Measurements from ENCODE around the gene PCIF1. TPM values are rescaled to one million over a fixed set of nuclear protein-coding genes. Genes with fewer than 3 reads are reported as not detected.
A peak's percentile ranks its signal among the peaks of the same experiment; 100 is the strongest.

Gene PCIF1
- total and polyA plus RNA-seq, 10 donors = 25.1 to 61.9 (median 45.9) TPM

DNA sequence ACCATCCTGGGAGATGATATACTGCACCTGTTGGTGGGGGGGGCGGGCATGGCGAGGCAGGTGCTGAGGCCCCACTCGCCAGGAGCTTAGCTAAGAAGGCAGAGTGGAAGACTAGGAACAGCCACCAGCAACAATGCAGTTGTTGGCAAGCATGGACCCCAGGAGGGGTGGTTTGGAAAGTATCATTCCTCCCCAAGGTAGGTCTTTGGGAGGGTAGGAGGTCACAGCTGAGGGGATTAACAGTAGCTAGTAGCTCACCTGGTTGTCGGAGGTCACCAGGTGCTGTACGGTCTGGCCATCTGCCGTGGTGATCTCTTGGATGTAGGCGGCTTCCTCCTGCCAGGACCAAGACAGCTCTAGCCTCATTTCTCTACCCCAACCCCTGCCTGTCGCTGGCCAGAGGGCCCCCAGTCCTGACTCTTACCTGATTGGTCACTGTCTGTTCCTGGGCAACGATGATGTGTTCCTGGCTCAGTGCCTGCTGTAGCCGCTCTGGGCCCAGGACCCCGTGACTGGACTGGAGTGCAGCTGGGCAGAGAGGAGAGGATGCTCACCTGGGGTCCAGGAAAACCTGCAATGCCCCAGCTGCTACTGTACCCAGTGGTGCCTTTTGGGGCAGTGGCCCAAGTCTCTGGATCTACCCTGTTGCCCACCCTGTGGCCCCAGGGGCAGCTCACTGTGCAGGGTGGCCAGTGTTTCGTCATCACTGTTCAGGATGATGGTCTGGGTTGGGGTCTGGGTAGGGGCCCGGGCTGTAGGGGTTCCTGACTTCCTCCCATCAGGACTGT is 15.3 kb downstream of the PCIF1 start:
- H3K9me3 ChIP-seq = no peaks in the 10 kb centered on the region
- H3K4me1 ChIP-seq = peaks cover 0 to 52% (median 37%) of the 10 kb centered on the region in 6 donors
- peak overlapping the region in 1 of 8 donors; percentile 87 for H3K27ac ChIP-seq
- TF ChIP-seq POLR2AphosphoS5 (IDR thresholded peaks at IDR 0.05) (peak; percentile 34 to 63 (median 39)), POLR2A (IDR thresholded peaks at IDR 0.05) (no peak)
- H3K27me3 ChIP-seq (replicated peaks in 1 of 7) = no peaks in the 10 kb centered on the region
- no peak overlapping the region for H3K4me3 ChIP-seq
- 84 to 95% (median 91%) methylated on average over 8 to 13 of the region's 13 CpGs for WGBS, 5 donors
- H3K36me3 ChIP-seq = peaks cover 0 to 97% (median 92%) of the 10 kb centered on the region in 6 donors
- intact Hi-C loops (cut with DNase I; ENCODE audit: low total_unique reads) = no loop called here
- no peak for DNase-seq

GRCh38 chr20:45950330-45950646 is 15.8 kb downstream of the PCIF1 start:
- DNase-seq = no peak
- Histone ChIP-seq H3K36me3 (peaks cover 0 to 97% (median 87%) of the 10 kb centered on the region in 6 donors), H3K4me3 (no peak overlapping the region), H3K27me3 (replicated peaks in 1 of 7) (no peaks in the 10 kb centered on the region), H3K9me3 (no peaks in the 10 kb centered on the region), H3K4me1 (peaks cover 0 to 46% (median 34%) of the 10 kb centered on the region in 6 donors), H3K27ac (peak overlapping the region in 1 of 8 donors; percentile 17)
- TF ChIP-seq, protein P1, sequence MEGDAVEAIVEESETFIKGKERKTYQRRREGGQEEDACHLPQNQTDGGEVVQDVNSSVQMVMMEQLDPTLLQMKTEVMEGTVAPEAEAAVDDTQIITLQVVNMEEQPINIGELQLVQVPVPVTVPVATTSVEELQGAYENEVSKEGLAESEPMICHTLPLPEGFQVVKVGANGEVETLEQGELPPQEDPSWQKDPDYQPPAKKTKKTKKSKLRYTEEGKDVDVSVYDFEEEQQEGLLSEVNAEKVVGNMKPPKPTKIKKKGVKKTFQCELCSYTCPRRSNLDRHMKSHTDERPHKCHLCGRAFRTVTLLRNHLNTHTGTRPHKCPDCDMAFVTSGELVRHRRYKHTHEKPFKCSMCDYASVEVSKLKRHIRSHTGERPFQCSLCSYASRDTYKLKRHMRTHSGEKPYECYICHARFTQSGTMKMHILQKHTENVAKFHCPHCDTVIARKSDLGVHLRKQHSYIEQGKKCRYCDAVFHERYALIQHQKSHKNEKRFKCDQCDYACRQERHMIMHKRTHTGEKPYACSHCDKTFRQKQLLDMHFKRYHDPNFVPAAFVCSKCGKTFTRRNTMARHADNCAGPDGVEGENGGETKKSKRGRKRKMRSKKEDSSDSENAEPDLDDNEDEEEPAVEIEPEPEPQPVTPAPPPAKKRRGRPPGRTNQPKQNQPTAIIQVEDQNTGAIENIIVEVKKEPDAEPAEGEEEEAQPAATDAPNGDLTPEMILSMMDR (IDR thresholded peaks at IDR 0.05 in 8 of 11, conservative IDR thresholded peaks at IDR 0.05 in 3 of 11) = no peak
- TF ChIP-seq POLR2AphosphoS5 (IDR thresholded peaks at IDR 0.05) (peak; percentile 31 to 64 (median 39)), POLR2A (IDR thresholded peaks at IDR 0.05) (no peak)
- 80 to 92% (median 85%) methylated on average over 7 to 9 of the region's 9 CpGs for WGBS, 5 donors
- intact Hi-C loops (cut with DNase I; ENCODE audit: low total_unique reads) = no loop called here

DNA sequence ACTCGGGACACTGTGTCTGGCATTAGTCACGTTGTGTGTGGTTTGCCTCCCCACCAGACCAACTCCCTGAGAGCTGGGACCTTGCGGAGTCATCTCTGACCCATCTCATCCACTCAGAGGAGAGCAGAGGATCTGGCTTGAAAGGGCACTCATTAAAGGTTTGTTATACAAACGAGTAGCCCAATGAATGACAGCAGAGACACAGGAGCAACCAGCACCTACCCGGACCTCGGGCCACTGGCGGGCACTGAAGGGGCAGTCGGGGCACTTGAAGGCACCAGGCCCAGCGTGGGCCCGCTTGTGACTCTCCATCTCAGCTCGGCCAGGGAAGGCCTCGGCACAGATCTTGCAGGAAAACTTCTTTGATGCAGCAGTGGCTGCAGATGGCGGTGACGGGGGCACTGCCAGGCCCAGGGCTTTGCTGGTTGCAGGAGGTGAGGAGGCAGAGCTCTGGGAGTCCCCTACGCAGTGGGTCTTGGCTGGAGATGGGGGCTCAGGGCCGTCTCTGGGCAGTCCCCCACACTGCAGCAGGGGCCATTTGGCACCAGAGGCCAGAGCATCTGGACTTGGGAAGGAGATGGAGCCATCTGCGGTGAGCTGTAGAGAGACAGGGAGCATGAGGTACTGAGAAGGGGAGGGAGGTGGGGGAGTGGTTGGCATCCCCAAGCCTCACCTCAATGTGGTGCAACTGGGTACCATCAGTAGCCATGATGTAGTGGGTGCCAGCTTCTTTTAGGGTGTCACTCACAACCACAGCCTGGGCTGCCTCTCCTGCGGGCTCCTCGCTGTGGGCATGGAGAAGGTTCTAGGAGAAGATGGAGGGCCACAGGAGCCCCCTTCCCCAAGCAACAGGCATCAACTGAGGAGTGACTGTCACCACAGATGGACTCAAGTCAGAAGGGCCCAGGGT is 17.7 kb downstream of the PCIF1 start:
- intact Hi-C loops (cut with DNase I; ENCODE audit: low total_unique reads) = no loop called here
- peak overlapping the region in 2 of 8 donors; percentile 8 to 46 for H3K27ac ChIP-seq
- TF ChIP-seq POLR2AphosphoS5 (IDR thresholded peaks at IDR 0.05) (peak; percentile 6 to 78 (median 23)), POLR2A (IDR thresholded peaks at IDR 0.05) (no peak)
- TF ChIP-seq, protein P1 (IDR thresholded peaks at IDR 0.05 in 8 of 11, conservative IDR thresholded peaks at IDR 0.05 in 3 of 11) = no peak
- DNase-seq = peak; percentile 67
- 91 to 97% (median 96%) methylated on average over 11 to 19 of the region's 19 CpGs for WGBS, 5 donors
- H3K36me3 ChIP-seq = peaks cover 0 to 97% (median 82%) of the 10 kb centered on the region in 6 donors
- no peak overlapping the region for H3K4me3 ChIP-seq
- no peaks in the 10 kb centered on the region for H3K9me3 ChIP-seq
- peaks cover 0 to 27% (median 16%) of the 10 kb centered on the region in 6 donors for H3K4me1 ChIP-seq
- no peaks in the 10 kb centered on the region for H3K27me3 ChIP-seq (replicated peaks in 1 of 7)

- no peak overlapping the region for H3K27ac ChIP-seq
- peaks cover 0 to 97% (median 82%) of the 10 kb centered on the region in 6 donors for H3K36me3 ChIP-seq
- H3K4me1 ChIP-seq = peaks cover 0 to 20% (median 9%) of the 10 kb centered on the region in 6 donors
- intact Hi-C loops (cut with DNase I; ENCODE audit: low total_unique reads) = no loop called here
- TF ChIP-seq POLR2AphosphoS5 (IDR thresholded peaks at IDR 0.05) = peak in 2 of 3 donors; percentile 27
- TF ChIP-seq POLR2A (IDR thresholded peaks at IDR 0.05) = no peak
- TF ChIP-seq, protein P1 (IDR thresholded peaks at IDR 0.05 in 8 of 11, conservative IDR thresholded peaks at IDR 0.05 in 3 of 11) = no peak
- 95 to 98% (median 96%) methylated on average over 4 to 5 of the region's 5 CpGs for WGBS, 5 donors
- no peaks in the 10 kb centered on the region for H3K27me3 ChIP-seq (replicated peaks in 1 of 7)
- peak; percentile 56 for DNase-seq
- no peak overlapping the region for H3K4me3 ChIP-seq
- no peaks in the 10 kb centered on the region for H3K9me3 ChIP-seq
Observed at GRCh38 chr20:45952861-45953260, 18.4 kb downstream of the PCIF1 start.

All from spleen (tissue), 11 donors.